HL-60/S4 treated with phorbol 12-myristate 13-acetate at 8.2 ng/mL for 4 days and 3 days (cell line): ENCODE data around the gene CGREF1.

Source experiments
- in situ Hi-C: fragments of 300-500 bp; cut with MboI; formaldehyde crosslinking; loops from 2 replicates; pipeline ENCODE4 v1.15.0; 2022; ENCODE audit warnings: low sequenced_read_pairs

The CGREF1 gene

GRCh38 chr2:27138111-27138510, 19.2 kb upstream of the CGREF1 start:
- in situ Hi-C loops: no loop called here

DNA sequence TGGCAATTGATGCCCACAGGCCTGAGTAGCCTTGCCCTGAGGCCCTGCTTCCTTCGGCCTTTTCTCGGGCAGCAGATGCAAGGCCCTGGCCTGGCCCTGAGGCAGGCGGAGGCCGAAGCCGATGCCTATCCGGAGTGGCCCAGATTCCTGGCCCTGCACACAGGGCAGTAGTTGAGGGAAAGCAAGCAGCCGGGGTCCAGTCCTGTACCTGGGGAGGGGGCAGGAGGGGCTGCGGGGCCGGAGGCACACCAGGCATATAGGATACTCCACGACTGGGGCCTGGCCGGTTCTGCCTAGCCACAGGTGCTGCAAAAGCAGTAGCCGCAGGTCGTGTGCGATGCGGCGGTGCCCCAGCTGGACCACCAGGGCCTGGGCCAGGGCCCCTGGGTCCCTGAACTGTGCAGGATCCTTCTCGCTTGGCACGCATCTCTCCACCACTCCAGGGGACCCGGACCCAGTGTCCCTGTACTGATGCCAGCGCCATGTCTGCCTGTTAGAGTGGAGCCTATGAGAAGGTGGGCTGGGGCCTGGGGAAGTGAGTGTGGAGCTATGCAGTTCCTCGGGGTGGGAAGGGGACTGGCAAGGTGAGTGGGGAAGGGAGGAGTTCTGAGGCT, 18.5 kb upstream of the CGREF1 start:
- in situ Hi-C loops: no loop called here

GRCh38 chr2:27136751-27137150, 17.8 kb upstream of the CGREF1 start:
- in situ Hi-C loops: no loop called here

GRCh38 chr2:27135478-27135955, 16.6 kb upstream of the CGREF1 start:
- in situ Hi-C loops: no loop called here

DNA sequence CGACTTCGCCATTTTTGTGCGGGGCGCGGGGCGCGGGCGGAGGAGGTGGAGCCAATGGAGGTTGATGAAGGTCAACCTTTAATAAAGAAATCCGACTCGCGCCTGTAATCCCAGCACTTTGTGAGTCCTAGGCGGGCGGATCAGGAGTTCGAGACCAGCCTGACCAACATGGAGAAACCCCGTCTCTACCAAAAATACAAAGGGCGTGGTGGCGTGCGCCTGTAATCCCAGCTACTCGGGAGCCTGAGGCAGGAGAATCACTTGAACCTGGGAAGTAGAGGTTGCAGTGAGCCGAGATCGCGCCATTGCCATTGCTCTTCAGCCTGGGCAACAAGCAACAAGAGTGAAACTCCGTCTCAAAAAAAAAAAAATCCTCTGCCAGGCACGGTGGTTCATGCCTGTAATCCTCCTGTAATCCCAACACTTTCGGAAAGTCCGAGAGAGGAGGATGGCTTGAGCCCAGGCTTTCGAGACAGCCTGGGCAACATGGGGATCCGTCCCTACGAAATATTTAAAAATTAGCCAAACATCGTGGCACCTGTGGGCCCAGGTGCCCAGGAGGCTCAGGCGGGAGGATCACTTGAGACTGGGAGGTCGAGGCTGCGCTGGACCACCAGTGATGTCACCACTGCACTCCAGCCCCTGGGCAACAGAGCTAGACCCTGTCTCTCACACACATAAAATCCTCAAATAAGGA, 16.0 kb upstream of the CGREF1 start:
- in situ Hi-C loops: no loop called here

DNA sequence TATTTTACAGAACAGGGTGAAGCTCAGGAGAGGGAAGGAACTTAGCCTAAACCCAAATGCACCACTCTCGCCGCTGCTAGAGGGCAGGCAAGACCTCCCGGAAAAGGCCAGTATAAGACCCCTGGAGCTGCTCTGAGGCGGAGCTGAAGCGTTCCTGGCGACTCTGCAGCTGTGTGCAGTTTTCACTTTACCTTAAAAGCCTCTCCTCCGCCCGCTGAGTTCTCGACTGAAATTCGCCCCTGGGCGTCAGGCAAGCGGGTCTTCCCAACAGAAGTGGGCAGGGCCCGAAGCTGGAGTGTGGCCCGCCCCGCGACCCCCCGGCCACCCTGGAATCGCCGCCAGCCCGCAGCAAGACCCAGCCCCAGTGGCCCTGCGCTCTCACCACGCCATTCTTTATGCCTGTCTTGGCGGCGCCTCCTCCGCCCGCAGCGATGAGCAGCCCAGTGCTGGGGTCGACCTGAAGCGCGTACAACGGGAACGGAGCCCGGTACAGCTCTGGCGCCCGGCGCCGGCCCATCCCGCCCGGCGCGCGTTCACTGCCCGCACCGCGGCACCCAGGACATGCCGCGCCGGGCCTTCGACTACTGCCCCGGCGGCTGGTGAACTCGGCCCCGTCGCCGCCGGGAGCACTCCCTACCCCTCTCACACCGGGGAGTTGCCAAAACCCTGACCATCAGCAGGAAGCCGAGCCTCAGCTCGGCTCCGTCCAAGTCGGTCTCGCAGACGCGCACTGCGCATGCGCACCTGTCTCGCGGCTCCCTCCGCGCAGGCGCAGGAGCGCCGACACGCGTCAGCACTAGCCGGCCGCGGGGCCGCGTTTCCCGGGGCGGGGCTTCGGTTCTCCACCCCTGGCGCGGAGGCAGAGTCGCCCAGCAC, 15.2 kb upstream of the CGREF1 start, which contains the start of gene PREB:
PREB (minus strand) TSS at position 732 of the 876 bp plus-strand sequence; CDS start at position 517, 215 bp downstream.
- in situ Hi-C loops: no loop called here

GRCh38 chr2:27133195-27133875, 14.4 kb upstream of the CGREF1 start:
- in situ Hi-C loops: no loop called here

- in situ Hi-C loops: no loop called here
Measured at GRCh38 chr2:27131429-27131828, 12.5 kb upstream of the CGREF1 start.

DNA sequence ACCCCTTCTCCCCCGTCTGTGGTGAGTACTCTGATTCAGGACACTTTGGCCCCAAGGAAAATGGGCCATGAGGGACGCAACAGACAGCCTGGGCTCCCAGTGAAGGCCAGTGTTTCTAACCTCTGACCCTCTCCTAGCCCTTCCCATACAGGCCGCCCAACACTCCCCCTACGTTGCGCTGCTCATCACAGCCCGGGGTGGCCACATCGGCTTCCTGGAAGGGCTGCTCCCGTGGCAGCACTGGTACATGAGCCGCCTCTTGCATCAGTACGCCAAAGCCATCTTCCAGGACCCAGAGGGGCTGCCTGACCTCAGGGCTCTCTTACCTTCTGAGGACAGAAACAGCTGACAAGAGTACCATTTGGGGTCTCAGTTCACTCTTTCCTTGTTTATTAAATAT, 11.5 kb upstream of the CGREF1 start:
- in situ Hi-C loops: no loop called here

DNA sequence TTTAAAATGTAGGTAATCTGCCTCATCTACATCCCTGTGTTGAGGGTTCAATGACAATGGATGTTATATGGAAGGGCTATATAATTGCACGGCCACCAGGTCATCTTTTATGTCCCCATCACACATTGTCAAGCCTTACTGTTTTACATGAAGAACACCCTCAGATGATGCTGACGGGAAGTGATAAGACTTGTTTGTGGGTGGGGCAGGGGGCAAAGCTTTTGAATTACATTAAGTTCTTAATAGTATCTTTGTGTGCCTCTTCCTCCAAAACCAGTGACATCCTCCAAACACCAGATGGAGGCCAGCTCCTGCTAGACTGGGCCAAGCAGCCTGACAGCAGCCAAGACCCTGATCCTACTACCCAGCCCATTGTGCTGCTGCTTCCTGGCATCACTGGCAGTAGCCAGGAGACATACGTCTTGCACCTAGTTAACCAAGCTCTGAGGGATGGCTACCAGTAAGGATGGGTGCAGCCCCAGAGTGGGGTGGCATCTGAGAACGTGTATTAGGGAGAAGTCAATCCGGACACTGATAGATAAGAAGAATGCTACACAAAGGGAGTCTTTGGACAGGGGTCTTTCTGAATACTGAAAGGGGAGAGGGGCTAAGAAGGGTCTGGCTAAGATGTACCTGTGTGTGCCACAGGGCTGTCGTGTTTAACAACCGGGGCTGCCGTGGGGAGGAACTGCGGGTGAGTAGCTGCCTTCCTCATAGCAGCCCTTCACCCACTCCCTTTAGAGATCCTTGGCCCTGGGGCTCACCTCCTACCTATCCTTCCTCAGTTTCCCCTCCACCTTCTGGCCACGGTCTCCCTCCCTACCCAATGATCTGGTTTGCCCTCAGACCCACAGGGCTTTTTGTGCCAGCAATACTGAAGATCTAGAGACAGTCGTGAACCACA, 10.0 kb upstream of the CGREF1 start:
- in situ Hi-C loops: no loop called here

DNA sequence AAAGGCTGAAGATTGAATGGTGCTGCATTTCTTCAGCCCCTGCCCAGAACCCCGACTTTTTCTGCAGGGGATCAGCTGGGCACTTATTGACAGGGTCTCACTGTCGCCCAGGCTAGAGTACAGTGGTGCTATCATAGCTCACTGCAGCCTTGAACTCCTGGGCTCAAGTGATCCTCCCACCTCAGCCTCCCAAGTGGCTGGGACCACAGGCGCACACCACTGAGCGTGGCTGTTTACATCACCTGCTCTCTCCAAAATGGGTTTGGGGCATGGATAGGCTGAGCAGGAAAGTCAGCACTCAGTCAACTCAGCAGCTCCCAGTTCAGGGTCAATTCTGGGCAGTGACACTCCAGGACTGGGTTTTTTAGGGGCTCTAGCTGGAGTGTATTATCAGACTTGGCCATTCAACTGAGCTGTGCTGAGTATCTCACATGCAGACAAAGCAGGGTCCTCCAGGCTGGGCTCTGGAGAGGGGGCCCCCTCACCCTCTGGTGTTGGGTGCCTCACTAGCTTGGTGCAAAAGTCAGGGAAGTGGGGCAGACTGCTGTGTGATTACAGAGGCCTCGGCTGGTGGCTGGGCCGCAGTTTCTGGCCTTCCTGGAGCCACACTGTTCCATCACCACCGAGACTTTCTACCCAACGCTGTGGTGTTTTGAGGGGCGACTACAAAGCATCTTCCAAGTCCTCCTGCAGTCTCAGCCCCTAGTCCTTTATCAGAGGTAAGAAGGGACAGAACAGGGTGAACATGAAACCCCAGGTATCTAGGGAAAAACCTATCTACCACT, 9.1 kb upstream of the CGREF1 start:
- in situ Hi-C loops: no loop called here

DNA sequence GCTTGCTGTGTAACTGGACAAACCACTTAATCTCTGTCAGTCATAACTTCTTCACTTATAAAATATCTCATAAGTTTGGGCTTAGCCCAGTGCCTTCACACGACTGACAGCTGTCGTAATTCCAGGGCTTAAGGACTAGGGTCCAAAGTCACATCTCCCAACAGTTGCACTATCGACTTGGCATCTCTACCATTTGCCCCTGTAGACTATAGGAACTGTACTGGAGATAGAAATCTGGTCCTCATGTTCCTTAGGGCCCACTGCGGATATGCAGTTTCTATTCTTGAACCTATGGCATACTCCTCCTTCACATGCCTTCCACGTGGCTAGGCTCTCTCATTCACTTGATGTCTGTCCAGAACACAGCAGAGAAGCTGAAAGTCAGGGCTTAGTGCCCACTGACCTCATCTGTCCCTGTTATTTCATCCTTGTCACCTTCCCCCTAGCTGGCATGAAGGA, 7.4 kb upstream of the CGREF1 start:
- in situ Hi-C loops: no loop called here

- in situ Hi-C loops: no loop called here
Measured at GRCh38 chr2:27125104-27125503, 6.2 kb upstream of the CGREF1 start.

- in situ Hi-C loops: loop anchor here (25.0 kb wide), 1 partner anchor 164 kb away; the partner anchor contains the start of genes DNAJC5G and TRIM54
Measured at GRCh38 chr2:27123302-27124150, 4.6 kb upstream of the CGREF1 start, which contains the start of gene ABHD1. ABHD1 (plus strand) TSS chr2:27123815; CDS start chr2:27123949, 134 bp downstream.

GRCh38 chr2:27122791-27123190, 3.9 kb upstream of the CGREF1 start:
- in situ Hi-C loops: loop anchor here (25.0 kb wide), 1 partner anchor 165 kb away; the partner anchor contains the start of genes DNAJC5G and TRIM54

DNA sequence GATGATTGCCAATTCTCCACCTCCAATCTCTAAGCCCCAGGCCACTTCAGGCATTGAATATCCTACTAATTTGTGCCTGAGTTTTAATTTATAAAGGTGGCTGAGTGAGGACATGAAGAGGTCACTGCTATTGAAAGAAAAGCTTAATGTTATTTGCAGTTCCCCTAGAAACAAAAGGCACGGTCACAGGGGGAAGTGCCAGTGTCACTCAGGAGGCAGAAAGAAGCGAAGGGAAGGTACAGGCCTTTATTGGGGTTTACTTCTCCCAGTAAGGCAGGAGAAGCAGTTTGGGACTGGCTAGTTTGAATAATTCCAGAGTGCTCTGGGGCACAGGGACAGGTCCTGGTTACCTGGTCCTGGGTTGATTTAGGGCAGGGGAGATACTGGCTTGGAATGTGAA, 3.0 kb upstream of the CGREF1 start:
- in situ Hi-C loops: loop anchor here (25.0 kb wide), 1 partner anchor 165 kb away; the partner anchor contains the start of genes DNAJC5G and TRIM54

DNA sequence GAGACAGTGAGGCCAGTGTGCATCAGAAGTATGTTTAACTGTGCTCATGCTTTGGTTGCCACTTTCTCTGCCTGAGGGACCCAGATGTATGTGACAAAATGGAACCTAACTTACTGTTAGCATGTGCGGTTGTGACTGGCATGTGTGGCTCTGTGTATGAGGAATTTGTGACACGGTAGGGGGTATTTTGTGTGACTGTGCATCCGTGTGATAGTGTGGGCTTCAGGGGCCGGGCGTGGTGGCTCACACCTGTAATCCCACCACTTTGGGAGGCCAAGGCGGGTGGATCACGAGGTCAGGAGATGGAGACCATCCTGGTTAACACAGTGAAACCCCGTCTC, 372 bp upstream of the CGREF1 start:
- in situ Hi-C loops: loop anchor here (25.0 kb wide), 1 partner anchor 168 kb away; the partner anchor contains the start of genes DNAJC5G and TRIM54
